B cell (primary cell): Measurements from ENCODE around the gene TENT5C.

Experiments
- EZH2 ChIP-seq: IDR thresholded peaks from 2 replicates; pipeline ENCODE4 v1.6.1; 2012; ENCODE audit warnings: borderline replicate concordance, low read depth, mild to moderate bottlenecking, moderate library complexity, low read length; ENCODE audit not compliant: insufficient read depth, poor library complexity, severe bottlenecking
- TF ChIP-seq, protein P1 (sequence below): fragments of 200-600 bp; IDR thresholded peaks from one replicate; pipeline ENCODE4 v1.8.0; 2022; ENCODE audit warnings: antibody characterized with exemption, mild to moderate bottlenecking

DNA sequence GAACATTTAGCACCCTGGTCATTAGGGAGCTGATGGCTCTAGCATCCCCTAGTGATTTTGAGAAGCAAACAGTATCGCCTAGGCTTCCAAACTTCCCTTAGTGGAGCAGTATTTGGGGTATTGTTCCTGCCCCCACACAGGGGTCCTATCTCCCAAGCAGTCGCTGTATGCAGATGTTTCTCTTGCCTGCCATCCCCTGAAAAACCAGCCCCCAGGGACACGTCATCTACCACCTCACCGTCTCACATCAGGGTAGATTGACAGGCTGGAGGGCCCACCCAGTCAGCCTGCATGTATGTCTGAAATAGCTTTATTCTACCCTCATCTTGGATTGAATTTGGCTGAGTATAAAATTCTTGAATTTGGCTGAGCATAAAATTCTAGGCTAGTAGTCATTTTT lies 33.9 kb downstream of the TENT5C start:
- no peak for TF ChIP-seq EZH2
- TF ChIP-seq, protein P1, sequence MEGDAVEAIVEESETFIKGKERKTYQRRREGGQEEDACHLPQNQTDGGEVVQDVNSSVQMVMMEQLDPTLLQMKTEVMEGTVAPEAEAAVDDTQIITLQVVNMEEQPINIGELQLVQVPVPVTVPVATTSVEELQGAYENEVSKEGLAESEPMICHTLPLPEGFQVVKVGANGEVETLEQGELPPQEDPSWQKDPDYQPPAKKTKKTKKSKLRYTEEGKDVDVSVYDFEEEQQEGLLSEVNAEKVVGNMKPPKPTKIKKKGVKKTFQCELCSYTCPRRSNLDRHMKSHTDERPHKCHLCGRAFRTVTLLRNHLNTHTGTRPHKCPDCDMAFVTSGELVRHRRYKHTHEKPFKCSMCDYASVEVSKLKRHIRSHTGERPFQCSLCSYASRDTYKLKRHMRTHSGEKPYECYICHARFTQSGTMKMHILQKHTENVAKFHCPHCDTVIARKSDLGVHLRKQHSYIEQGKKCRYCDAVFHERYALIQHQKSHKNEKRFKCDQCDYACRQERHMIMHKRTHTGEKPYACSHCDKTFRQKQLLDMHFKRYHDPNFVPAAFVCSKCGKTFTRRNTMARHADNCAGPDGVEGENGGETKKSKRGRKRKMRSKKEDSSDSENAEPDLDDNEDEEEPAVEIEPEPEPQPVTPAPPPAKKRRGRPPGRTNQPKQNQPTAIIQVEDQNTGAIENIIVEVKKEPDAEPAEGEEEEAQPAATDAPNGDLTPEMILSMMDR, result no peak
